ENCODE results near the gene SNAPC4.

DNA sequence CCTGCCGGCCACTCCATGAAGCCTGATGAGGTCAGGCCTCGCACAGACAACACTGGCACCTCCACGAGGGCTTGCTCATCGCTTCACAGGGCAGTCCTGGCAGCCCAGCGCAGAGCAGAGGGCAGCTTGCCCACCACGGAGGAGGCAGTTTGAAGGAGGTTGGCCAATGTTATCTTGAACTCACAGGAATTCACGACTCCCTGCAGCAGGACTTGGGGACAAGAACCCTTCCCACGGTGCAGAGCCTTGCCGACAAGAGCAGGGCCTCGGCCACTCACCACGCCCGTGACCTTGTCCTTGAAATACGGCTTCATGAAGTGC is 5.0 kb downstream of the SNAPC4 start:
- TF ChIP-seq, protein P1, sequence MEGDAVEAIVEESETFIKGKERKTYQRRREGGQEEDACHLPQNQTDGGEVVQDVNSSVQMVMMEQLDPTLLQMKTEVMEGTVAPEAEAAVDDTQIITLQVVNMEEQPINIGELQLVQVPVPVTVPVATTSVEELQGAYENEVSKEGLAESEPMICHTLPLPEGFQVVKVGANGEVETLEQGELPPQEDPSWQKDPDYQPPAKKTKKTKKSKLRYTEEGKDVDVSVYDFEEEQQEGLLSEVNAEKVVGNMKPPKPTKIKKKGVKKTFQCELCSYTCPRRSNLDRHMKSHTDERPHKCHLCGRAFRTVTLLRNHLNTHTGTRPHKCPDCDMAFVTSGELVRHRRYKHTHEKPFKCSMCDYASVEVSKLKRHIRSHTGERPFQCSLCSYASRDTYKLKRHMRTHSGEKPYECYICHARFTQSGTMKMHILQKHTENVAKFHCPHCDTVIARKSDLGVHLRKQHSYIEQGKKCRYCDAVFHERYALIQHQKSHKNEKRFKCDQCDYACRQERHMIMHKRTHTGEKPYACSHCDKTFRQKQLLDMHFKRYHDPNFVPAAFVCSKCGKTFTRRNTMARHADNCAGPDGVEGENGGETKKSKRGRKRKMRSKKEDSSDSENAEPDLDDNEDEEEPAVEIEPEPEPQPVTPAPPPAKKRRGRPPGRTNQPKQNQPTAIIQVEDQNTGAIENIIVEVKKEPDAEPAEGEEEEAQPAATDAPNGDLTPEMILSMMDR (IDR thresholded peaks at IDR 0.05): no peak
- no peak for TF ChIP-seq POLR2AphosphoS5 (IDR thresholded peaks at IDR 0.05)
- no peak for TF ChIP-seq EP300 (IDR thresholded peaks at IDR 0.05)
- TF ChIP-seq POLR2A (IDR thresholded peaks at IDR 0.05): no peak

All from sigmoid colon (tissue), 4 donors.